Aorta (tissue), 5 donors: ENCODE results near the gene MORN3. TPM values are rescaled to one million over a fixed set of nuclear protein-coding genes. Genes with fewer than 3 reads are reported as not detected.
A peak's percentile ranks its signal among the peaks of the same experiment; 100 is the strongest.

Source experiments
- ATAC-seq: fragments of 200-7000 bp; cut with Tn5 transposase; one replicate; pipeline ENCODE4 v1.9.1; 2022; ENCODE audit warnings: moderate library complexity; ENCODE audit not compliant: low FRiP score
- DNase-seq, 2 donors: peaks; one replicate each; pipeline ENCODE4 v3.0.0-alpha.2; 2020
- H3K27ac ChIP-seq, 2 donors: one replicate each; pipeline ENCODE4 v1.5.1; 2013; ENCODE audit warnings: low read length in 2 of 2, mild to moderate bottlenecking in 2 of 2, moderate library complexity in 2 of 2, control low read depth in 1 of 2, inconsistent platforms in 1 of 2, low read depth in 1 of 2
- H3K27me3 ChIP-seq, 2 donors: one replicate each; pipeline ENCODE4 v1.6.1; 2013; ENCODE audit warnings: control low read depth in 1 of 2, low read length in 1 of 2, mild to moderate bottlenecking in 1 of 2, moderate library complexity in 1 of 2; ENCODE audit not compliant: insufficient read depth in 2 of 2, control insufficient read depth in 1 of 2
- H3K36me3 ChIP-seq, 2 donors: one replicate each; pipeline ENCODE4 v1.6.1; 2013; ENCODE audit warnings: control low read depth in 1 of 2, low read length in 1 of 2, mild to moderate bottlenecking in 1 of 2; ENCODE audit not compliant: insufficient read depth in 2 of 2, control insufficient read depth in 1 of 2
- H3K4me1 ChIP-seq, 2 donors: one replicate each; pipeline ENCODE4 v1.6.1; 2013; ENCODE audit warnings: low read length in 2 of 2, control low read depth in 1 of 2, mild to moderate bottlenecking in 1 of 2, moderate library complexity in 1 of 2; ENCODE audit not compliant: insufficient read depth in 2 of 2, control insufficient read depth in 1 of 2
- H3K4me3 ChIP-seq, 2 donors: one replicate each; pipeline ENCODE4 v1.5.1; 2013; ENCODE audit warnings: low read length in 2 of 2, control low read depth in 1 of 2, mild to moderate bottlenecking in 1 of 2
- H3K9me3 ChIP-seq: one replicate; pipeline ENCODE4 v1.6.1; 2013; ENCODE audit warnings: mild to moderate bottlenecking, low read length; ENCODE audit not compliant: control insufficient read depth
- WGBS, 2 donors: extraction: QIAGEN DNeasy Blood & Tissue Kit; methylation state at CpG; one replicate each; pipeline ENCODE4 v1.1.7; 2013; 5-methylcytosine and 5-hydroxymethylcytosine counted together
- intact Hi-C, 2 donors: fragments of 100-400 bp; cut with DNase I; formaldehyde crosslinking; loops; one replicate each; pipeline versions ENCODE4 v1.14.2 to v1.15.0; 2022
- polyA plus RNA-seq, 2 donors: library from polyadenylated mRNA; stranded (reverse); fragments of 200-250 nt; gene quantifications; one replicate each; pipeline ENCODE4 v1.2.3, GENCODE V29; 2013
- total RNA-seq, 2 donors: library from RNA; stranded (reverse); fragmentation: NEBNext Ultra II Directional; extraction: Animal tissue kit (Norgen Biotek cat#: 25700); gene quantifications; one replicate each; pipeline ENCODE4 v1.2.1, GENCODE V29; 2021
- donor health status: healthy with polysubstance abuse.
- donor health status: Bipolar disorder and iron deficiency.
- donor health status: DM: no; HTN: no; CAD: no.
- donor health status: DM: no; HTN: no; CAD: no.
- donor health status: DM: yes; HTN: yes; CAD: no.

The MORN3 gene
- total and polyA plus RNA-seq, 4 donors, result 0.57 to 1.4 (median 1.3) TPM; not detected in 1

- intact Hi-C loops, result loop anchor here (2.0 to 5.0 kb wide), 4 partner anchors 45 to 75 kb away; partner anchors contain the start of gene KDM2B (in 1 of the 2)
- peak overlapping the region; percentile 21 to 49 for H3K4me3 ChIP-seq
- no peaks in the 10 kb centered on the region for H3K9me3 ChIP-seq
- ATAC-seq, result peak; percentile 68
- H3K27me3 ChIP-seq, result no peaks in the 10 kb centered on the region
- WGBS, 2 donors, result 1 to 2% methylated on average over 39 to 53 of the region's 53 CpGs
- H3K36me3 ChIP-seq, result no peaks in the 10 kb centered on the region
- H3K27ac ChIP-seq, result peak overlapping the region in 1 of 2 donors; percentile 67
- no peaks in the 10 kb centered on the region for H3K4me1 ChIP-seq
- DNase-seq, result peak; percentile 73 to 88
Observed at GRCh38 chr12:121626853-121627640, 42.4 kb downstream of the MORN3 start.

DNA sequence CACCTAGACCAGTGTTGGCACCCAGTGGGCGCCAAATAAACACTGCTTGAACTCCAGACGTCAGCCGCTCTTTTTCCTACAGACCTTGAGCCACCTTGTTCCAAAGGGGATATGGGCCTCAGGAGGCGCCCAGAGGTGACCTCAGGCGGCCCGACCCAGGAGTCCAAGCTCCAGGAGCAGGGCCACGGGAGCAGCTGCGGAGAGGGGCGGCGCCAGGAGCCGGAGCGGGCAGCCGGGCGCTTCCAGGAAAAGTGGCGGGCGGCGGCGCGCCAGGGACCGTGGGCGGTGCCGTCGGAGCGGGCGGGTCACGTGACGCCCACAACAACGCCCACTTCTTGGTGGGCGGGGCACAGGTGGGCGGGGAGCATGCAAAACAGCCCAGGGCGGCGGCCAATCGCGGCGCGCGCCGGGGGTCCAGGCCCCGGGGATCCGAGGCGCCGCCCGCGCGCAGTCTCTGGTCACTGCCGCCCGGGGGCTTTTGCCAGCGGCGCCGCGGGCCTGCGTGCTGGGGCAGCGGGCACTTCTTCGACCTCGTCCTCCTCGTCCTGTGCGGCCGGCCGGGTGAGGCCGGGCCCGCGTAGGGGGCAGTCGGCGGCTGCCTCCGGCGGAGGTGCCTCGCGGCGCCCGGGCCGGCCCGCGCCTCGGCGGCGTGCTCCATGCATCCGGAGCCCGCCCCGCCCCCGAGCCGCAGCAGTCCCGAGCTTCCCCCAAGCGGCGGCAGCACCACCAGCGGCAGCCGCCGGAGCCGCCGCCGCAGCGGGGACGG, 43.2 kb downstream of the MORN3 start, which contains the start of gene ORAI1:
ORAI1 (plus strand) TSS at position 444 of the 766 bp plus-strand sequence.
- ATAC-seq (peak; percentile 94), DNase-seq (peak; percentile 98 to 99)
- peak within 1 kb of the TSS in 1 of 2 donors; percentile 72 for H3K27ac ChIP-seq
- H3K9me3 ChIP-seq, result no peaks in the 10 kb centered on the region
- H3K36me3 ChIP-seq, result no peaks in the 10 kb centered on the region
- H3K4me1 ChIP-seq, result no peaks in the 10 kb centered on the region
- H3K27me3 ChIP-seq, result no peaks in the 10 kb centered on the region
- H3K4me3 ChIP-seq, result peak within 1 kb of the TSS; percentile 21 to 49
- 1 to 2% methylated on average over 43 to 92 of the region's 92 CpGs for WGBS, 2 donors
- intact Hi-C loops, result loop anchor here (2.0 to 5.0 kb wide), 4 partner anchors 44 to 74 kb away; partner anchors contain the start of gene KDM2B (in 1 of the 2)

- DNase-seq (no peak), ATAC-seq (peak; percentile 8)
- no peaks in the 10 kb centered on the region for H3K4me1 ChIP-seq
- intact Hi-C loops, result no loop called here
- H3K27me3 ChIP-seq, result no peaks in the 10 kb centered on the region
- 89 to 90% methylated on average over 8 of the region's 8 CpGs for WGBS, 2 donors
- H3K36me3 ChIP-seq, result no peaks in the 10 kb centered on the region
- no peak overlapping the region for H3K4me3 ChIP-seq
- H3K9me3 ChIP-seq, result no peaks in the 10 kb centered on the region
- no peak overlapping the region for H3K27ac ChIP-seq
Observed at GRCh38 chr12:121620333-121620891, 49.0 kb downstream of the MORN3 start.

- Histone ChIP-seq H3K36me3 (no peaks in the 10 kb centered on the region), H3K27ac (no peak overlapping the region), H3K9me3 (no peaks in the 10 kb centered on the region), H3K27me3 (no peaks in the 10 kb centered on the region), H3K4me3 (no peak overlapping the region), H3K4me1 (no peaks in the 10 kb centered on the region)
- ATAC-seq (no peak), DNase-seq (no peak)
- 87 to 89% methylated on average over 5 of the region's 5 CpGs for WGBS, 2 donors
- intact Hi-C loops, result no loop called here
Observed at GRCh38 chr12:121618659-121619233, 50.7 kb downstream of the MORN3 start.

DNA sequence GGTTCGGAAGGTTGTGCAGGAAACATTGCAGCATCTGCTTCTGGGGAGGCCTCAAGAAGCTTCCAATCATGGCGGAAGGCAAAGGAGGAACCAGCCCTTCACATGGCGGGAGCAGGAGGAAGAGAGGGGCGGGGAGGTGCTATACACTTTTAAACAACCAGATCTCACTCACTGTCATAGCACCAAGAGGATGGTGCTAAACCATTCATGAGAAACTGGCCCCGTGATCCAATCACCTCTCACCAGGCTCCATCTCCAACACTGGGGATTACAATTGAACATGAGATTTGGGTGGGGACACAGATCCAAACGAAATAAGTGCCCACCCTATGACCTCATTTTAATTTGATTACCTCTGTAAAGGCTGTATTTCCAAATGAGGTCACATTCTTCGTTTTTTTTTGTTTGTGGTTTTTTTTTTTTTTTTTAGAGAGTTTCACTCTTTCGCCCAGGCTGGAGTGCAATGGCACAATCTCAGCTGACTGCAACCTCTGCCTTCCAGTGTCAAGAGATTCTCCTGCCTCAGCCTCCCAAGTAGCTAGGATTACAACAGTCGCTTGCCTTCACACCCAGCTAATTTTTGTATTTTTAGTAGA, 54.5 kb downstream of the MORN3 start:
- no peak overlapping the region for H3K27ac ChIP-seq
- no peaks in the 10 kb centered on the region for H3K36me3 ChIP-seq
- no peaks in the 10 kb centered on the region for H3K4me1 ChIP-seq
- intact Hi-C loops, result no loop called here
- WGBS, 2 donors, result 86 to 87% methylated on average over 9 of the region's 9 CpGs
- H3K27me3 ChIP-seq, result no peaks in the 10 kb centered on the region
- H3K9me3 ChIP-seq, result no peaks in the 10 kb centered on the region
- H3K4me3 ChIP-seq, result no peak overlapping the region
- ATAC-seq (no peak), DNase-seq (no peak)

GRCh38 chr12:121613462-121613861, 56.0 kb downstream of the MORN3 start:
- WGBS, 2 donors, result 96 to 98% methylated on average over 7 of the region's 7 CpGs
- ATAC-seq, result no peak
- Histone ChIP-seq H3K4me1 (no peaks in the 10 kb centered on the region), H3K9me3 (no peaks in the 10 kb centered on the region), H3K36me3 (no peaks in the 10 kb centered on the region), H3K27me3 (no peaks in the 10 kb centered on the region), H3K27ac (no peak overlapping the region), H3K4me3 (no peak overlapping the region)
- DNase-seq, result no peak
- intact Hi-C loops, result no loop called here

GRCh38 chr12:121611306-121611705, 58.1 kb downstream of the MORN3 start:
- DNase-seq, result no peak
- no peaks in the 10 kb centered on the region for H3K9me3 ChIP-seq
- H3K27ac ChIP-seq, result no peak overlapping the region
- ATAC-seq, result no peak
- H3K4me1 ChIP-seq, result no peaks in the 10 kb centered on the region
- intact Hi-C loops, result no loop called here
- no peaks in the 10 kb centered on the region for H3K27me3 ChIP-seq
- no peak overlapping the region for H3K4me3 ChIP-seq
- no peaks in the 10 kb centered on the region for H3K36me3 ChIP-seq
- 83 to 88% methylated on average over 2 of the region's 2 CpGs for WGBS, 2 donors
